GM21360 (cell line): ENCODE measurements around the gene RNASEH2B.

Experiments
- ATAC-seq: cut with Tn5 transposase; IDR thresholded peaks from one replicate; pipeline ENCODE4 v1.9.1; 2021; ENCODE audit warnings: mild to moderate bottlenecking, moderate library complexity; ENCODE audit not compliant: unreplicated experiment

RNASEH2B gene

DNA sequence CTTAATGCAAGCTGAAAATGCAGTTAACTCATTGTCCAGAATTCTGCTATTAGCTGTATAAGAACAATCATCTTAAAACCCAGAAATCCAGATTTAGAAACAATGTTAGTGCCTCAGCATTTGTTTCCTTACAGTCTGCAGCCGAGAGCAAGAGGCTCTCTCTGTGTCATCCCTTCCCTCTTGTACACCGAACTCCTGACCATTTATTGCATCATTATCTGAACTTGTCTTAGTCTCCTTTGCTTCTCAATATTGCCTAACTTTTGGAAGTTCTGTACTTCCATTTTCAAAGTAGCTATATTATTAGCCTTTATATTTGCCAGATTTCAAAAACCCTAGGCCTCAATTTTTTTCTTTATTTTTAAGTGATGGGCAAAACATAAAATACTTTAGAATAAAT lies 27.1 kb downstream of the RNASEH2B start:
- ATAC-seq = no peak

DNA sequence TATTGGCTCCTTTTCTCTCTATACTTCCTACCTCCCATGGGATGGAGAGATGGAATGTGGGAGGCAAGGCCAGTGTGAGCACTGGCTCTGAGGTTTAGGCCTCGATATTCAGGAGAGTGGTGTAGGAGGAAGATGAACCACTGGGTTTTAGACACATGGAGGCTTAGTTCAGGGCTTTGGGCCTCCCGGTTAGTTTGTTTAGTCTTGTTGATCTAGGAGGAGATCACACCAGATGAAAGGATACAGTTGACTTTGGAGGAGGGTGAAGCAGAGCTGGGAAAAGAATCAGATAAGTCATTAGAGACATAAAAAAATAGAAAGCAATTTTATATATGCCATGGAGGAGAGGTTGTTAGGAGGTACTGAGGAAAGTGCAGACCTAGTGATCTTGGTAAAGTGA lies 30.9 kb downstream of the RNASEH2B start:
- no peak for ATAC-seq

DNA sequence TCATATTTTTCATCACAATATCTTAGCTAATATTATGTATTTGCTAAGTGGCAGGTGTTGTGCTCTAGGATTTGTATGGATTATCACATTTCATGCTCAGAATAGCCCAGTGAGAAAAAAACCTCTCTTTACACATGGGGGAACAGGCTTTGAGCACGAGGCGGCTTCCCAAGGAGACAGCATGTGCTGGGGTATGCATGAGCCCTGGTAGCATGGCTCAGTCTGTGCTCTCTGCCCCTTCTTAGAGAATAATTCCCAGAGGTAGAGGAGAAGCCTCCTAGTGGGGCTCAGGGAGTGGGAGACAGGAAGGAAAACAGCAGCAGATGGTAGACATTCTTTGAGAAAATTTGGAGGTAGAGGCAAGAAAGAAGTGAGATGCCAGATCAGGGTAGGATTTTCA lies 31.6 kb downstream of the RNASEH2B start:
- no peak for ATAC-seq

DNA sequence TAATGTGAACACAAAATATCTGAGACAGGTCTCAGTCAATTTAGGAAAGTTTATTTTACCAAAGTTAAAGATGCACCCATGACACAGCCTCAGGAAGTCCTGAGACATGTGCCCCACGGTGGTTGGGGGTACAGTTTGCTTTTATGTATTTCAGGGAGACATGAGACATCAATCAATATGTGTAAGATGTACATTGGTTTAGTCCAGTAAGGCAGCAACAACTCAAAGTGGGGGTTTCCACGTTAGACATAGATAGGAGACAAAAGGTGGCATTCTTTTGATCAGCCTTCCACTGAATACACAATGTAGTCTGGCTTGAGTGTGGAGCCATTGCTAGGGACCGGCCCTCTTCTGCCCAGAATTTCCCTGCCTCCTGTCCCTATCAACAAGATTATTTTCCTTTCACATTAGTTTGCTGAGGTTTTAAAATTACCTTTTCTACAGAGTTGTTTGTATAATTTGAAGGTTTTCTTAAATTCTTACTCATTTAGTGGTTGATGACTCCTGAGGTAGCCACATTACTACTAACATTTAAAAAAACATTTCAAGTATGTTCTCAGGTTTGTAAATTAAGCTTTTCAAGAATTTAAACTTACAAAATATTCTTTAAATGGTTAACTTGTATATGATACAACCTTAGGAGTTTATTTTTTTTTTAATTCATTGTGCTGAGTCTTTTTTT lies 33.2 kb downstream of the RNASEH2B start:
- no peak for ATAC-seq

DNA sequence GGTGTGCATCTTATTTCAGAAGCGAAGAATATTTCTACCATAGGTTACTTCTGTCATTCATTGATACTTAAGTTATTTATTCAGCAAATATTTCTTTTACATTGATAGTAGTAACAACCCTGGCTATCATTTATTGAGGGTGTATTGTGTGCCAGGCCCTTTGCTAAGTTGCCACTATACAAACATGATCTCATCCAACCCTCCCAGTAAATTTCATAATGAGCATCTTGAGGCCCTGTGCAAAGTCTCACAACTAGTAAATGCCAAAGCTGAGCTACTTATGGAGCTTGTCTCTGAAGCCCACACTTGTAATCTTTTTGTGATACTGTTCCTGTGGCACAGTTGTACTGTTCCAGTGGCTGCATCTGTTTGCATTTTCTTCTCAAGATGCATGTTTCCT lies 36.1 kb downstream of the RNASEH2B start:
- ATAC-seq = no peak

DNA sequence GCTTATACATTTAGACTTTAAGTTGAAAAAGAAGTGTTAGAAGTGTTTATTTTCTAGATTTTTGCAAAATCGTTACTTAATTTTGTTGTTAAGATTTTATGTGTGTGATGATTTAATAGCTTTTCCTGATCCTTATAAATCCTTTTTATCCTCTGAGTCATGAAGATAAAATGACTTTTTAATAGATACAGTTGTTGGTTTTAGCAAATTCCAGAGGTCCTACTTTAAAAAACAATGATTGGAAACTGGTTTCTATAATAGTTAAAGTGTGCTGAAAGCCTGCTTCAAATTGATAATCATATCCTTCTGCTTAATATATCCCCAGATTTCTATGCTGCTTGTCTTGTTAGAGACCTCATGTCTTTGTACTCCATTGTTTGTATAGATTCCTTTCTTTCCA lies 39.0 kb downstream of the RNASEH2B start:
- no peak for ATAC-seq

DNA sequence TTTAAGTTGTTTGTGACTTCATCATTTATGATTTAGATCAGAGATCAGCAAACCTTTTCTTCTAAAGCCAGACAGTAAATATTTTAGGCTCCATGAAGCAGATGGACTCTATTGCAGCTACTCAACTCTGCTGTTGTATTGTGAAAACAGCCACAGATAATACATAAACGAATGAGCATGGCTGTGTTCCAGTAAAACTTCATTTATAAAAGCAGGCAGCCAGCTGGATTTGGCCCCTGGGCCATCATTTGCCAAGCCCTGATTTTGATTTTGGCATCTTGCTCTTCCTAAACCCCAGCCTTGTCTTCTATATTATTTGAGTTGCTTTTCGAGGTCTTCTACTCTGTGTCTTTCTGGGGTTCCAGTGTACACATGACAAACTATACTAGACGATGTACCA lies 41.3 kb downstream of the RNASEH2B start:
- no peak for ATAC-seq

DNA sequence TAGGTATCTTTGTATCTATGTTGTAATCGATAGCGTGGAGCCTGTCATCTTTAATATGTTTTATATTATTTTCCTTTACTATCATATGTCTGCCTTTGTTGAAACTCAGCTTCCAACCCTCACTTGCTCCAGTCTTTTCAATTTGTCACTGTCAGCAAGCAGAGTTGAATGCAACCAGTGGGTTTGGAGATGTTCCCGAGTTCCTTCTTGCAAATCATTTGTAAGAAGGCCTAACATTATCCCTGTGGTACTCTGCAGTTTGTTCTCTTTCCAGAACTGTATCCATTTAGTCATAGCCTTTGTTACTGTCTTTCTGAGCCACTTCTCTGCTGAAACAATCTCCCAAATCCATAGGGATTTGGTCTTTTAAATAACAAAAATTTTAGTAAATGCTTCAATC lies 41.8 kb downstream of the RNASEH2B start:
- no peak for ATAC-seq

DNA sequence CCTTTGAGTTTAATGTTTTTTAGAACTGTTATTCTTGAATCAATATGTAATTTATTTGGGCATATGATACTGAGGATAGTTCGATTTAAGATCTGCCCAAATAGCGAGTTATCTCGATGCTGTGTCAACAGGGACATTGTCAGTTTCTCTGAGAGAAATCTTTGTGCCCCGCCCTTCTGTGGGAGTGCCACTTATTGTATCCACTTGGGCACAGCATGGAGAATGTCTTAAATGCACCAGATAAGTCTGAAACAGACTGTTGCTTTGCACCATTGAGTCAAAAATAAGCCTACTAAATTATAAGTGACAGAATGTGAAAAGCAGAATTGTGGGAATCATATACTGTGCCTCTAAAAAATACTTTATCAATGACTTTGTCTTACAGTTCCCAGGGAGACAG lies 45.6 kb downstream of the RNASEH2B start:
- ATAC-seq = no peak

DNA sequence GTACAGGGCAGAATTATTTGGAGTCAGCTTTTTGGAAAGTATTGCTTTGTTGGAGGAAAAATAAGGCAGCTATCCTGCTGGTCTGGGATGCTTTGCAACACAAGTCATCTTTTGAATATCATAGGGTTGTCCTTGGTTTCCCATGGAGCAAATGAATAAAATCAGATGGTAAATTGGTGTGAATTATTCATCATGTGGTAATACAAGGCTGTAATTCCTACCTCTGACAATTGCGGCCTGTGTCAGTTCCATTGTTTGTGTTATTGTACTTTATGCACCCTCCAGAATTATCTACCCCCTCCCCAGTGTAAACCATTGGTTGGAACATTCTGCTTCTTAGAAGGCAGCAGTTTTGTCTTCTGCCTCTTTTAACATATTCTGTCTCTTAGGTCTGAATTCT lies 46.2 kb downstream of the RNASEH2B start:
- no peak for ATAC-seq

DNA sequence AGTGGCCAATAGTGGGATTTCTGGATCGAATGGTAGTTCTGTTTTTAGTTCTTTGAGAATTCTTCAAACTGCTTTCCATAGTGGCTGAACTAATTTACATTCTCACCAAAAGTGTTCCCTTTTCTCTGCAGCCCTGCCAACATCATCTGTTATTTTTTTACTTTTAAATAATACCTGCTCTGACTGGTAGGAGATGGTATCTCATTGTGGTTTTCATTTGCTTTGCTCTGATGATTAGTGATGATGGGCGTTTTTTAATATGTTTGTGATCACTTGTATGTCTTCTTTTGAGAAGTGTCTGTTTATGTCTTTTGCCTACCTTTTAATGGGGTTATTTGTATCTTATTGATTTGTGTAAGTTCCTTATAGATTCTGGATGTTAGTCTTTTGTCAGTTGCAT lies 48.0 kb downstream of the RNASEH2B start:
- no peak for ATAC-seq

DNA sequence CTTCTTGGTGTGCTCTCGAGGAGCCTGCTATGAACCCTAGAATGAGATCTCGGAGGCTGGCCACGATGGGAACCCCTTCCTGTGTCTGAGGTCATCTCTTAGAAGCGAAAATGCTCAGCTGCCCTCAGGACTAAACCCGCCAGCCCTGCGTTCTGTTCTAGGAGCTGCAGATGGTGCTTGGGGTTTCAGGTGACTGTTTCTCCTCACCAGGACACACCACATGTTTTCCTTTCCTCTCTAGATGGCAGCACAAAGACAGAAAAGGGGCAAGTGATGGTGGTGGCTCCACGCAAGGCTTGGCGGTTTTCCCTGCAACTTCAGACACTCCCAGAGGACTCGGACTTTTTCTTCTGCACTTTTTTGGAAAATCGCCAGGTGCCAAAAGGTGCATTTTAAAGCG lies 60.1 kb downstream of the RNASEH2B start:
- no peak for ATAC-seq

DNA sequence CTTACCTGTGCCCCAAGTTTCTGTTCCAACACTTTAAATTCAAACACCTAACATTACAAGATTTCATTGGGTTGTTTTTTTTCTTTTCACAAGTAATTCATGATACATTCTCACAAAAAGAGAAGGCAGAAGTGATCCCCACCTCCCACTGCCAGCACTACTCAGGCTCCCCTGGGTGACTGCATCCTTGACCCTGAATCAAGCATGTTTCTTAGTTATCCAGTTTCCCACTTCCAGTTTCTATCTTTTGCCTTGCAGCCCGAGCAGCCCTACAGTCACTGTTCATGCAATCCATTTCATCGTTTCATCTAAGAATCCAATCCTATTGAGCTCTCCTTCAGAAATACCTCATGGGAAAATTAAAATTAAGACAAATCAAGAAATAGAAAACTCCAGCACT lies 61.4 kb downstream of the RNASEH2B start:
- no peak for ATAC-seq

DNA sequence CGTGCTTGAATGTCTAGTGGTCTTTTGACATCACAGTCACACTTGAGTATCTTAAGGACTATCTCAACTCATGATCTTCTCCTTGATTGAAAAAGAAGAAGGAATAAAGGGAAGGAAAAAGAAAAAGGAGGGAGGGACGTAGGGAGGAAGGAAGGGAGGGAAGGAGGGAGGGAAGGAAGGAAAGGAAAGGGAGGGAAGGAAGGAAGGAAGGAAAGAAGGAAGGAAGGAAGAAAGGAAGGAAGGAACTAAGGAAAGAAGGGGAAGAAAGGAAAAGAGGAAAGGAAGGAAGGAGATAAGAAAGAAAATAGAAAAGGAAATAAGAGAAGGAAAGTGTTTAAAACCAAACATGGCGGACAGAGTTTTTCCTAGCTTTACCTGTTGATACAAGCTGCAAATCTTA lies 64.7 kb downstream of the RNASEH2B start:
- no peak for ATAC-seq

DNA sequence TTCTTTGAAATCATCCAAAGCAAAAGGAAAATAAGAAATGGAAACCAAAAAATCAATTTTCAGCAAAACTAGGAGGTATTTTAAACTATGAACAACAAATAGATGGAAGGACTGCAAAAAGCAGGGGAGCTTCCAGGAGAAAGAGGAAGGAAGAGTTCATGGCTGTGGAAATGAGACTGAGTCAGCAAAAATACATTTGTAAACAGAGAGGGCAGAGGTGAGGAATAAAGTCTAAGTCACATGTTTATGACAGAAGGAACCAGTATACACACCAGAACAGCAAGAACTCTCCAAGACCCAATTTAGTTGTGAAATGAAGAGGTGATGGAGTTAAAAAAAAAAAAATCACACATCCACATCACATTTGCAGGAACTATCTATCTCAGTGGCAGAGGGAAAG lies 69.6 kb downstream of the RNASEH2B start:
- ATAC-seq = no peak

DNA sequence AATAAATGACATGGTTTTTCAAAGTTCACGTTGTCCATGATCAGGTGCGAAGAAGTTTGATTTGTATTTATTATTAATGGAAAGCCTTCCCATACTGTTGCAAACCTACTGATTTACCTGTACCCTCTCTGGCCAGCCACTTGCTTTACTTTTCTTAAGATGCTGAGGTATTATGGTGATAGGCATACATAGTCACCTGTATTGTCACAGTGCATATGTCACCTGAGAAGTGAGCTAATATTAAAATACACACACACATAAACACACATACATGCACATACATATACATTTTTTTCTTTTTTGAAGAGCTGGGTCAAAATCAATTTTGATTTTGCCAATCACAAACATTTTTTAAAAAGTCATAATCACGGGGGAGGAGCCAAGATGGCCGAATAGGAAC lies 72.1 kb downstream of the RNASEH2B start:
- ATAC-seq = no peak

DNA sequence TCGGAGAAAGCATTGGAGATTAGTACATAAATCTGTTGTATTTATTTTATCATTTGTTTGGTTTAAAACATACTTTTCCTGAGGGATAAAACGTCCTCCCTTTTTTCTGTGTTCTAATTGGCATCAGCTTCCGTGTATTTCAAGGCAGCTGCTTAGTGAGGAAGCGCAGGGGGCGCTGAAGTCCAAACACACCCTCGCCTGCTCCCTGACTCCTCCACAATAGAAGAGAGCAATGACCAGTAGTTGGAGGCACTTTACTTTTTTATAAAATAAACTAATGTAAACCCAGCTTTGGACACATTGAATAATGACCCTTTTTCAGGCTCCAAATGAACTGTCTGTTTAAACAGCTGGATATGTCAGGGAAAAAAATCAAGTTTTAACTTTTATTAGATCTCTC lies 79.9 kb downstream of the RNASEH2B start:
- no peak for ATAC-seq

DNA sequence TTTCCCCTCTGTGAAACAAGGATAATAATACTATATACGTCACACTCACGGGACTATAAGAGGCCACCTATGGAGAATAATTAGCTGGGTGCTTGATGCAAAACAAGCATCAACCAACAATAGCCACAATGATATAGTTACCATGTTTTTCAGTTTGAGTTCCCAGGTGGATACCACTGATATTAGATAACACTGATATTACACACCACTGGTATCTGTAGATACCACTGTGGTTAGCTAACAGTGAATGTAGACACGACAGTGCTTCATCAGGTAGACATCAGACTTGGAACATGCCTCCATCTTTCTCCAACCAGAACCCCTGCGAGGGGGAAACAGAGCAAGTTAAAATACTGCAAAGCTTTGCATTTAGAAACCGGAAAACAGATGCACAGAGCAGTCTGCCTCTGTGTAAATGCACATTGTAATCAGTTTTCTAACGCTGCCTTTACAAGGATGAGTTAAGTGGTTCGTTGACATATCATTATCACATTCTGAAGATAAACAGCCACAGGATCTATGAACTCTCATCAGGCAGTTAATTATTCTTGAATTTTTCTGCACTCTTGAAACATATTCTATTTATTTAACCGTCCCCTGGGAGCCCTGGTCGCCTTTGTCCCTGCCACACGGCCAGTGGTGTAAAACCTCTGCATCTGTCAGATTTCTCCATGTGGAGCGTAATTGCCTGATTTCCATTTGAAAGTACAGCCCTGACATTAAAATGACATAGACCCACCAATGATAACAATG lies 80.7 kb downstream of the RNASEH2B start:
- no peak for ATAC-seq

DNA sequence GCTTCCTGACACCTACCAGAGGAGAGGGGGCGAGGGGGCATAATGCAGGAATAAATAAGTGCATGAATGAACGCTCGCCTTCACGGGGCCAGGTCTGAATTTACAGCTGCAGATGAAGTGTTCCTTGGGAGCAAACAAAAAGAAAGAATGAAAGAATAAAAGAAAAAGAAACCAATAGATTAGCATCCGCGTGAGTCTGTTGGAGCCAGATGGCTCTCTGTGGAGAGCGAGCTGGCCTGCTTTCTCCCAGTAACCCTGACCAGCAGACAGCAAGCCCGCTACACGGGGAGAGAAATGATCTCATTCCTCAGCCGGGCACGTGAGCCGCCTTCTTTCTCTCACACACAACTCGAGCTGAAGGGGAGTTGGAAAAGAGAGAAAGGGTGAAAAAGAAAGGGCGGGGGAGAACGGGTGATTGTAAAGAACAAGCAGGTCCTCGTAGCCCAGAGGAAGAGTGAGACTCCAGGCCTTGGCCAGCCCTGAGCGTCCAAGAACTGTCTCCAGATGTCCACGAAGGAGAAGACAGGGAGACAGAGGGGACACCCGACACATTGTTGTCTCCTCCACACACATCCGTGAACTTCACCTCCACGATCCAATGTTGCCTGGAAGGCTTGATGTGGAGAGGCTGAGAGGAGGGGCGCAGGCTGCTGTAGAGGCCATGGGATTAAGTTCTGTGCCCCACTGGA lies 81.4 kb downstream of the RNASEH2B start:
- no peak for ATAC-seq

DNA sequence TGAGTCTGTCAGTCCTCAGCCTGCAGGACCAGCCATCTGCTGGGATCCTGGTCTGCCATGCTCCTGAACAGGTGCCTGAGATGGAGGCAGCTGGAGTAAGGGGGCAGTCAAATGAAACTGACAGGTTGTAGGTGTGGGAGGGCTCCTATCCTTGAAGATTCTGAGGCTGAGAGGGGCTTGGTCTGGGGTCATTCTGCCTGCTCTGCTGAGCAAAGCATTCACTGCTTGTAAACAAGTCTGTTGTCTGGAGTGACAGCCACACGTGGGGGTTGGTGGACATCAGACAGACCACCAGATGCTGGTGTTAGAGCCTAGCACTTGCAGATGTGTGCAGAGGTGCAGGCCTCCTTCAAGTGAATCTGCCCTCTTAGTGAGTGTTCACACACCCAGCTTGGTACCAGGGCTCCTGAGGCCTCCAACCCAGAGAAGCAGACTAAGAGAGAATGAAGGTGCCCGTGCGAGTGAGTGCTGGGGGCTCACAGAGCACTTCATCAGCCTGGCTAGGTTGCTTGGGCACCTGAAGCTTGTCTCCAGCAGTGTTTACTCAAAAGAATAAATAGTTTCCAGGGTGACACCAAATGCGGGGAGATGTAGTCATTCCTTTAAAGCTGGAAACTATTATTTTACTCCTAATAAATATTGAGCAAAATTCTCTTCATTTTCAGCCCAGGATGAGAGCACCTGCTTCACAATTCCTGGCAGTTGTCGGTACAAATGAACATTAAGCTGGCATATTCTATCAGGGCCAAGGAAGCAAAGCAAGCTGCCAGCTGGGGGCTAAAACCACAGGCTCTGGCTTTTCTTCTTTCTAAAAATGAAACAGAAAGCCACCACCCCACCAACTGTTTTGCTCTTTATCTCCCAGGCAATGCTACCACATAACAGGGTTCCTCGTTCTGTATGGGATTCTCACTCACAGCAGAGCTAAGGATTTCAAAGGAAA lies 82.3 kb downstream of the RNASEH2B start:
- ATAC-seq = peak; percentile 71

DNA sequence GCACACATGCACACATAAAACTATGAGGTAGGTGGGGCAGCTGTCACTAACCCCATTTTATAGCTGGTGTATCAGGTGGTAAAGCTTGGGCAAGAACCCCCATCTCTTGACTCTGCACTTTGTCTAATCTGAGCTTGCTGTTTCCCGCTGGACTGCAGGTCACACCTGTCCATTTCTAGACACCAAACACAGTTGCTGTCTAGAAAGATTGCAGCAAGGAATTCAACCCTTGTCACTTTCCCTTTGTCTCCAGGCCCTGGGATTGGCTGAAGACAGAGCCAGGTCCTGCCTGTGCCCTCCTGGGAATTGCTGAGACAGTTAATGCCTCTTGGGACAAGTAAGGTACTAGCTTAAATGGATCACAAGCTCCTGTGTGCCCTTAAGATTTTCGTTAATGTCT lies 83.8 kb downstream of the RNASEH2B start:
- no peak for ATAC-seq
